Cerebellar cortex (tissue), 1 donor: ENCODE results near the gene TNFAIP2.

Experiments used
- DNase-seq: peaks from one replicate; pipeline ENCODE4 v3.0.0-alpha.2; 2015; ENCODE audit warnings: low spot score

The TNFAIP2 gene, protein sequence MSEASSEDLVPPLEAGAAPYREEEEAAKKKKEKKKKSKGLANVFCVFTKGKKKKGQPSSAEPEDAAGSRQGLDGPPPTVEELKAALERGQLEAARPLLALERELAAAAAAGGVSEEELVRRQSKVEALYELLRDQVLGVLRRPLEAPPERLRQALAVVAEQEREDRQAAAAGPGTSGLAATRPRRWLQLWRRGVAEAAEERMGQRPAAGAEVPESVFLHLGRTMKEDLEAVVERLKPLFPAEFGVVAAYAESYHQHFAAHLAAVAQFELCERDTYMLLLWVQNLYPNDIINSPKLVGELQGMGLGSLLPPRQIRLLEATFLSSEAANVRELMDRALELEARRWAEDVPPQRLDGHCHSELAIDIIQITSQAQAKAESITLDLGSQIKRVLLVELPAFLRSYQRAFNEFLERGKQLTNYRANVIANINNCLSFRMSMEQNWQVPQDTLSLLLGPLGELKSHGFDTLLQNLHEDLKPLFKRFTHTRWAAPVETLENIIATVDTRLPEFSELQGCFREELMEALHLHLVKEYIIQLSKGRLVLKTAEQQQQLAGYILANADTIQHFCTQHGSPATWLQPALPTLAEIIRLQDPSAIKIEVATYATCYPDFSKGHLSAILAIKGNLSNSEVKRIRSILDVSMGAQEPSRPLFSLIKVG

DNA sequence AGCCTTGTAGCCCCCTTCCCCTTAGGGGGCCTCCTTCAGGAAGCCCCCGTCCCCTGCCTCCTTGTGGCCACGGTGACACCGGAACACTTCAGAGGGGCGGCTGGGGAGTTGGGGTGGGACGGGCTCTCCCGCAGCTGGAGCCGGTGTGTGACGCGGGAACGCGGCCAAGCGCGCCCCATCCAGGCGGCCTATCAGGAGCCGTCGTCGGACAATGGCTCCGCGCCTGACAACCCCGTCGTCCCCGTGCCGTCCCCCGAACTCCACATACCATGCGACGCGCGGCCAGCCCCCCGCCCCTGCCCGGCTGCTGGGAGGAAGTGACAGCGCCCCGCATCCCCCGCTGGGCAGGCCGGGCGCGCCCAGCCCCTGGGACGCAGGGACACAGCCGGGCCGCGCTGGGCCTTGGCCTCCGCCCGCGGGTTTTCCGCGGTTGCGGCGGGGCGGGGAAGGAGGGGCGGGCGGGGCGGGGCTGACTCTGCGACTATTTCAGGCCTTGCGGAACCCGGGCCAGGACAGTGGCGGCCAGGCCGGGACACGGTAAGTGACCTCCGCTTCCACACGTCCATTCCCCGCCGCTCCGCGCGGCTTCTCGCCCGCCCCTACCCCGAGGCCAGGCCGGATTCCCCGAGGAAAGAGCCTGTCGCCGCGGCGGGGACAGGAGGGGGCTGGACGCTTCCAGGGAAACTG is at the start of gene TNFAIP2:
Gene TNFAIP2 (plus strand): TSS at position 515 of the 687 bp plus-strand sequence. CDS start 2,997 bp downstream, outside the sequence.
- DNase-seq, result no peak

DNA sequence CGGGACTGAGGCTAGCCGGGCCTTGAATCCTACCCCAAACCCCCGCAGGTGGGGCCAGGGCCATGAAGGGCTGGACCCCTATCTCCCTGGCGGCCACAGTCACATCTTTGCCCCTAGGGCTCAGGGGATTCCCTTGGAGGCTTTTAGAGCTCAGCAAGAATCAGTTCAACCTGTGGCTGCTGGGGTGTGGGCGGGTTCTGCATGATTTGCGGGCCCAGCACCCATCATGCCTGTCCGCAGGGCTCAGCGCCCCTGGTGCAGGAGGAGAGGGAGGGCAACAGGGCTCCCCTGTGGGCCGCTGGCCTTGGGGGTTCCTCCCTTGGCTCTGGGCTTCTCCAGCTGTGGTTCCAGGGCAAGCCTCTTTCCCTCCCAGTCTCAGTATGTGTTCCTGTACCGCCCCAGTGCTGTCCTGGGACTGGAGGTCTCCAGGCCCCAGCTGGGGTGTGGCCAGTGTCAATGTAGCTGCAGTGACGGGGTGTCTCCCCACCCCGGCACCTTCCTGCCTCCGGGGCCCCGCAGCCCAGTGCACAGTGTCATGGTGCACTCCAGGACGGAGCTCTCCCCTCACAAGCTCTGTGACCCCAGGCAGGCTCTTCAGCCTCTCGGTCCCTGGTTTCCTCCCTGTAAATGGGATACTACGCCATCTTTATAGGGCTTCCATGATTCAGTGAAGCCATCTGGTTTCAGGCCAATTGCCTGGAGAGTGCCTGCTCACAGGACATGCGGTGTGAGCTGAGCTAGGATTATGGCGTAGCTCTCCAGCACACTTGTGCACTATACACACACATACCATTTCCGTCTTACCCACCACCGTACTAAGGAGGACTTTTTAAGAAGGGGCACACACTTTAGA is 49.2 kb upstream of the TNFAIP2 start:
- DNase-seq, result peak; percentile 45

DNA sequence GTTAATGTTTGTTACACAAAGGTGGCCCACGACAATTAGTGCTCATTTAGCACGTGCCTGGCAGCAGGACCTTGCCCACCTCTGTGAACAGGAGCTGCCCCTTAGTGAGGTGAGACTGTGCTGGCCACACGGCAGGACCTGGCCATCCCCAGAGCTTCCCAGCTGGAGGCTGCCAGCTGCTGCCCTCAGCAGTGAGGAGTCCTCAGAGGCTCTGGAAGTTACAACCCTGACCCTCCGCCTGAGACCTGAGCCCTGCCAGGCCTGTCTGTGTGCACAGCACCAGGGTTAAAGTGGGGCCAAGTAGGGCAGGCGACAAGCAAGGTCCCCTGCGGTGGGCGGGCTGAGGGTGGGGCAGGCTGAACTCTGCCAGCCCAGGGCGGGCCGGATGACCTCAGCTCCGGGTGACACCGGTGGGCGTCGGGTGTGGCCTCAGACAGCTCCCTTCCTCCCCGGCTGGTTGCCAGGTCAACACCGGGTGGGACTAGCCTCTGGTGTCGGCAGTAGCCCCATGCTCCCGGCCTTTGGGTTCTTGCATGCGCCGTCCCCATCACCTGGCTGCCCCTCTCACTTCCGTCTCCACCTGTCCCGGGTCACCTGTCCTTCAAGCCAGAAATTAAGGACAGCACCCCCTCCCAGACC is 48.4 kb upstream of the TNFAIP2 start:
- no peak for DNase-seq

DNA sequence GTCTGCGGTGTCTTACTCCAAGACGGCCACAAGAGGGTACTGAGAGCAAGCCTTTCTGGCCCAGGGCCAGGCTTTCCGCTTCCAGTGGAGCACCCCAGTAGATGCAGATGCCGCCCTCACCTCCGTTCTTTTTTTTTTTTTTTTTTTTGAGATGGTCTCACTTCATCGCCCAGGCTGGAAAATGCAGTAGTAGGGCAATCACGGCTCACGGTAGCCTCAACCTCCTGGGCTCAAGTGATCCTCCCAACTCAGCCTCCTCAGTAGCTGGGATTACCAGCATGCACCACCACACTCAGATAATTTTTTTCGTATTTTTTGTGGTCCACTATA is 44.9 kb upstream of the TNFAIP2 start:
- DNase-seq, result peak; percentile 84

DNA sequence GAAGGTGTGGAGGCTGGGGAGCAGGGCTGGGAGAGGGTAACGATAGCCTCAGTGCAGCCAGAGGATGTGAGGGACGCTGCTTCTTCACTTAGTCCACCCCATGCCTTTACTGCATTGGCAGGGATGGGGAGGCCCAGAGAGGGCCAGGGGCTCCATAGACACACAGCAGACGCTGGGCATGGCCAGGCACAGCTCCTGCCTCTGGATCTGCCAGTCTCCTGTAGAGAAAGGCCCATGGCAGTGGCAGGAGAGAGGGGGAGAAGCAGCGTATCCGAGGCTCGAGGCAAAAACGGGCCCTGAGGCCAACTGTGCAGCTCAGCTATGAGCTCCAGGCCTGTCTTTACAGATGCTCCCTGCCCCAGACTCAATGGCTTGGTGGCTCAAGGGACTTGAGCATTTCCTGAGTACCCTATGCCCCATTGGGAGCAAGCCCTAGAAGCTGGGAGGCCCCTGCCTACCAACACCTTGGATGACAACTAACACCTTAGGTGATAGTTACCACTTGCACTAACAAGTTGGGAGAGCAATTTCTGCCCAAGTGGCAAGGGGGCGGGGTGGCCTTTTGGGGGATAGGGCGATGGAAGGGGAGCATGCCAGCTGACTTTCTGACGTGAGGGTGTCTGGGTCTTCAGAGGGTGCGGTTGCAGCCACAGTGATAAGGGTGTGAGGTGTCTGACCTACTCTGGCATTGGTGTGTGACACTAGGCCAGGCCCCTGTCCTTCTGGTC is 44.2 kb upstream of the TNFAIP2 start:
- no peak for DNase-seq

DNA sequence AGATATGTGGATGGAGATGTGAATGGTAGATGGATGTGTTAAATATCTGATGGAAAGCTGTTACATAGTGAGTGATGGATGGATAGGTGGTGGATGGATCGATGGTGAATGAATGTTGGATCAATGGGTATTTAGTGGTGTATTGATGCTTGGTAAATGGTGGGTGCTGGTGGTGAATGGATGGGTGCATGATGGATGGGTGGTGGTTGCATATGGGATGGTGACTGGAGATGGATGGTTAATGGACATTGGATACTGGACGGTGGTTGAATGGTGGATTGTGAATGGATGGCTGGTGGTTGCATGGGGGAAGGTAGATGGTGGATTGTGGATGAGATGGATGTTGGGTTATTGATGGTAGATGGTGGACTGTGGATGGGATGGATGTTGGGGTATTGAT is 41.3 kb upstream of the TNFAIP2 start:
- DNase-seq, result no peak

DNA sequence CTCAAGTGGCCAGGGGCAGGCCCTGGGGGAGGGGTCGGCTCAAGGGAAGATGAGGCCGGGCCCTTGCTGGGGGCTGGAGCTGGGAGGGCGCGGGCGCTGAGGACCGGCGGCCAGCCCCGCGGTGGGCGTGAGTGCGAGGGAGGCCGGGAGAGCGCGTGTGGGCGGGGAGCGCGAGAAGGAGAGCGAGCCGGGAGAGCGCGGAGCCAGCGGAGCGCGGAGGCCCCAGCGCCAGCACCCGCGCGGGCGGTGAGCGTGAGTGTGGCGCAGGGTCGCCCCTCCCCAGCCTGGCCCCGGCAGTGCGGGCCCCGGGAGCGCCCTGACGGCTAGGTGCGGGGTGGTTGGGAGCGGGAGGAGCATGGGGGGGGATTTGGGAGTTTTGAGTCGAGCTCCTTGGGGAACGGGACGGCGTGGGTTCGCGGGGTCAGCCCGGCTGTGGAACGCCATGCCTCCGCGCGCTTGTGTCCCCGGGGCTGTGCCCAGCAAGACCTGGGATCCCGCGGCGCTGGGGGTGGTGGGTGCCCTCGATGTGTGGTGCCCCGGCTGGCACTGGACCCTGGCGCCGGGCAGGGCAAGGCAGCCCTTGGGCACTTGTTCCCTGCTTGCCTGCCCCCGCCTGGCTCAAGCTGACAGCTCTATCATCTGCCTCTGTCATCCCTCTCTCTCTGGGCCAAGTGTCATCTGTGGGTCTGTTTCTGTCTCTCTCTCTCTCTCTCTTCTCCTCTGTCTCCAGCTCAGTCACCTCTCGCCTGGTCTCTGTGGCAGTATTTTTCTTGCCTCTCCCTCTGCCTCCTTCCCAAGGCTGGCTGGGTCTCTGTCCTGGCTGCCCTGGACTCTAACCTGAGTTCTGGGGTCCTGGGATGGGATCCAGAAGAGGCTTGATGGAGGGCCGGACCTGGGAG is 39.0 kb upstream of the TNFAIP2 start, which contains the start of gene LBHD2:
Gene LBHD2 (plus strand): TSS at position 190 of the 899 bp plus-strand sequence. CDS start 1,803 bp downstream, outside the sequence.
- DNase-seq, result no peak

DNA sequence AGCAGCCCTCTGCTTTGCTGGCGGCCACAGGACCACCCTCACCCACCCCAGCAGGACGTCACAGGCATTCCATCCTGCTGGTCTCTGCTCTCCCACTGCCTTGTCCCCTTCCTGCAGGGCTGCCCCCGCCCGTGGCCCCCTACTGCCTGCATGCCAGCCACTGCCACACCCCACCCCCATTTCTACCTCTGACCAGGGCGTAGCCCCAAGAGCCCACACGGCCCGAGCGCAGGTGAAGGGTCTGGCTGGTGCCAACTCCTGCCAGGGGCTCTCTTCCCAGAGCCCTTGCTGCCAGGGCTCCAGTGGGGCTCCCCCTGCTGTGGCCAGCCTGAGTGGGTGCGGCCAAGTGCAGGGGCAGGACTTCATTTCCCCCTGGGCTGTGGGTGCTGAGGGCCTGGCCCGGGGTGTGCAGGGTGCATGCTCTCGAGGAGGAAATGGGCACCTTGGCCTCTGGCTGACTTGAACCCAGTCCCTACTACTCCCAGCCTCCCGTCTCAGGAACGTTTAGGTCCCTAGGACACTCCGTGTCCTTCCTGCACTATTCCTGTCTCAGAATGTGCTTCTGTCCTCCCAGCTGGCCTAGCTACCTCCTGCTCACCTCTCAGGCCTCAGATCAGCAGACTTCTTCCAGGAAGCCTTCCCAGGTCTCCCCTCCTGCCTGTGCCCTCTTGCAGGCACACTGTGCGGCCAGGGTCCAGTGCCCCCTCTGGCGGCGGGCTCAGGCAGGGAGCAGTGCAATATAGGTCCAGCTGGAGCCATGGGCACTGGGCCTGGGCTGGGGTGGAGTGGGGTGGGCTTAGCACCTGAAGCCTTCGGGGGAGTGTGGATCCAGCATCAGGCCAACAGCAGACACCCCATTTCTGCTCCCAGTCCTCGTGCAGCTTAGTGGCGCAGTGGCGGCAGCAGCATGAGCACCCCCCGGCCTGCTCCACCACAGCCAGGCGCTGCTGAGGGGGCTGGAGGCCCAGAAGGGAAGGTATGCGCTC is 37.9 kb upstream of the TNFAIP2 start:
- no peak for DNase-seq

DNA sequence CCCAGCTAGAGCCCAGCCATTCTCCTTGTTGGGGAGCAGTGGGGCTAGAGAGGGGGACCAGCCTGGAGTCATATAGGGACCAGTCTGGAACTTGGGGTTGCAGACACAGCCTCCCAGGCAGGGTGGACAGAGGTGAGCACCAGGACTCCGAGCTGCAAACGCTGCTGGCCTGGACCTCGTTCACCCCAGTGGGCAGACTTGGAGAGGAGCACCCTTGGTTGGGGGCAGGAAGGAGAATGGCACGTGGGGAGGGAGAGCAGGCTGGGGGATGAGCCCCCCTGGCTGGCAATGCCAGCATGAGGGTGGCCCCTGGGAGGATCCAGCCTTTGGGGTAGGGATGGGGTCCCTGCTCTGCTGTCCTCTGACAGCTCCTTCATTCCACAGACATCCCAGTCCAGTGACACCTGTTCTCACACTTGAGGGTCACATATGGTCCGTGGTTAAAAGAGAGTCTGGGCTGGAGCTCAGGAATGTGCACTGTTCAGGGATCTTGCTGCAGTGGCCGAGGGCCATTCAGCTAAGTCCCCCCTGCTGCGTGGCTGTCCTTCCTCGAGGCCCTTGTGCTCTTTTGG is 36.4 kb upstream of the TNFAIP2 start:
- DNase-seq, result no peak

DNA sequence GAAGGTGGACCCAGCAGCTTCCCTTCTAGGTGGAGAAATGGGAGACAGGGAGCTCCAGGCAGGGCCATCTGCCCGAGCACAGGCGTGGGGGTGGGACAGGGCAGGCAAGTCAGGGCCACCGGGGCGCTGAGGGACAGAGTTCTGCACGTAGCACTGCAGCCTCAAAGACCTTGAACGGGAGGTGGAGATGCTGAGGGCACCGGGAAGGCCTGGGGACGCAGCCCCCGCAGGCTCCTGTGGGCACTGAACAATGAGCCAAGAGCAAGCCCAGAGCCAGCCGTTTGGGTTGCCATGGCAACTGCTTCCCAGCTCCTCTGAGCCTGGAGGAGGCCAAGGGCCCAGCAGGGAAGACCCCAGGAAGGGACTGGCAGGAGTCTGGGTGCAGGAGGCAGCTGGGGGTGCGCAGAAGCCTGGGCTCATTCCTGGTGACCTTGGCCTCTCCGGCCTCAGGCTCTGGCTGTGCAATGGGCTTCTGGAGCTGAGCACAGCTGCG is 35.9 kb upstream of the TNFAIP2 start:
- DNase-seq, result peak; percentile 30

DNA sequence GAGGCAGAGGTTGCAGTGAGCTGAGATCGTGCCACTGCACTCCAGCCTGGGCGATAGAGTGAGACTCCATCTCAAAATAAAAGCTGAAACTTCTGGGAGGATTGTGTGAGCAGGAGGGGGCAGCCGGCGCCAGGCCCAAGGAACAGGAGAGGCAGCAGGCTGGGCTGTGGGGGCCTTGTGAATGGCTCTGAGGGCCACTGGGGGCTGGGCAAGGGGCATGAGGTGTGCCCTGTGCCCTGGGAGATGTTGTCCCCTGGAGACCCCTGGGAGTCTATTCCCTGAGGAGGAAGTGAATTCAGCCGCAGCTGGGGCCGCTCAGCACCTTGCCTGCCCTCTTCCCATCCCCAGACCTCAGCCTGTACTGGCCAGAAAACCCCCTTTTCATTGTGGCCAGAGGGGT is 34.3 kb upstream of the TNFAIP2 start:
- no peak for DNase-seq

DNA sequence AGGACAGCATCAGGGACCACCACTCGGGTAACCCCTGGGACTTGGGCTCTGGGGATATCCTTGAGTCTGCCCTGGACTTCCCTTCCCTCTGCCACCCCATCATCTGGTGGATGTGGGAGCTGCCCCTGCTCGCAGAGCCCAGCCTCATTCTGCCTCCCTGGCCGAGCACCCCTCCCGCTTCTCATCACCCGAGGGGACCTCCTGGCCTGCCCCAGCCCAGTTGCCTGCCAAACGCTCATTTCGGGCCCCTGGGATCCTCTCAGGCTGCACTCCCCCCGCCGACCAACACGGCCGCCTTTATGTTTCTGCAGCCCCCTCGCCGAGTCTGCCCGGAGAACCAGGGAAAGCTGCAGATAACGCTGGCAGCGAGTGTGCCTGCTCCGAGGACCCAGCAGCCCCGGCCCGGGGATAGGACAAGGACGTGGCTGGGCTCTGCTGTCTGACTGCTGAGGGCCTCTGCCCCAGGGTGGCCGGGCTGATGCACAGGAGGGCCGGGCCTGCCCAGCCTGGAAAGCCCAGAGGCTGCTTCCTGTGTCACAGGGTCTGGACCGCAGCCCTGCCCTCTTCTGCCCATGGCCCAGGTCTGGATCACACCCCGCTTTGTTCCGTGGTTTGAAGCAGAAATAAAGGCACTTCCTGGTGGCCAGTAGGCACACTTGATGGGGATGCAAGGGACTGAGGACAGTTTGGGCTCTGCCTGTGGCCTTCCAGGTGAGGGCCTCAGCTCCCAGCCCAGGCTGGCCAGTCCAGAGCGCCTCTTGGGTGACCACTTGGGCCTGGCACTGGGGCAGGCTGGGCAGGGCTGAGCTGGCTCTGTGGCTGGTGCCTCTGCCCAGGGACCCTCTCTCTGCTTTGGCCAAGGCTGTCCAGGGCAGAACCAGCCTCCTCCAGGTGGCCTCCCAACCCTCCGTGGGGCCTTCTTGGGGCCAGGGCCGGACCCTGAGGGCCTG is 33.6 kb upstream of the TNFAIP2 start:
- no peak for DNase-seq

DNA sequence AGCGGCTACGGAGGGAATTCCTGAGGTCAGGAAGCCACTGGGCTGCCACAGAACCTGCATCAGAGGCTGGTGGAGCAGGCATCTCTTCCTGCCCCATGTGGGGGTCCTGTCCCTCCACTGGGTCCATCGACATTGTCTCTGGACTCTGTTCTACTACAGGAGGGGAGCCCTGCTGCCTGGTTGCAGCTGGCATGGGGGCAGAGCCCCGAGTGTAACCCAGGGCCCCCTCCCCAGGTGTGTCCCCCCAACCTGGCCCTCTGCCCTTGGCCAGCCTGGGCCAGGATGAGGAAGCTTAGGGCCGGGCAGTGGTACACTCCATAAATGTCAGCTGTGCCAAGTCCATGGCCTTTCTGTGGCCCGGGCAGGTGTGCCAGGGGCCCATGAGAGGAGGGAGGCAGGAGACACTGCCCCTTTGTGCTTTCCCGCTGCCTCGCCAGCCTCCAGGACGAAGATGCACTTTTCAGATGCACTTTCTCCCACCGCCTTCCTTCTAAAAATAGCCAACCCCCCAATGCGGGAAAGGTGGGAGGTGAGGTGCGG is 32.7 kb upstream of the TNFAIP2 start:
- no peak for DNase-seq

DNA sequence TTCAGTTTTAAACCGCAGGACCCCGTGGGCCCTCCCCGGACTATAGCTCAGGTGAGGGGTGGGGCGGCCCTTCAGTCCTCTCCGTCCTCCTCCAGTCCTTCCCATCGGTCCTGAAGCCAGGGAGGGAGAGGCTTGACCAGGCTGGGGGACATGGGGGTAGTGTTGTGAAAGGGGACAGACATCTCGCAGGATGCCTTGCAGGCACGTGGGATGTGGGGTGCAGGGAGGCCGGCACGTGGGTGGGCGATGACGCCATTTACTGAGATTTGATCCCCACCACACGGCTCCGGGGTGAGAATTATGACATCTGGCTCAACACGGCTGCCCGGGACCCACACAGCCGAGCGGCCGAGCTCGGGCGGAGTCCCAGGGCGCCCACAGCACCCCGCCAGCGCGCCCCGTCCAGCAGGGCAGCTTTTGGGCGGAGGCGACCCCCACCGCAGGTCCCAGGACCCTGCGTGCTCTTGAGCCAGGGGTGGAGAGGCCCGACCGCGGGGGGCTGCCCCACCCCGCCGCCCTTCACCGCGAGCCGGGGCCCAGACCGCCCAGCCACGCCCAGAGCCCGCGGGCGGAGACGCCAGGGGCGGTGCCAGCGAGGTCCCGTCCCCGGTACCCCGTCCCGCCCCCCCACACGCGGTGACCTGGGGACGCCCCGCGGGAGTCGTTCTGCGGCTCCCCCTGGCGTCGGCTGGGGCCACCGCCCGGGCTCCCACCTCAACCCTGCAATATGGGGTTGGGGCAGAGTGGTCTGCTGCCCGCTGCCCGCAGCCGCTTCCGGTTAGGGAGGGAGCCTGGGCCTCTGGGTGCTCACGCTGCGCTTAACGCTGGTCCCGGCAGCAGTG is 32.0 kb upstream of the TNFAIP2 start:
- DNase-seq, result no peak

DNA sequence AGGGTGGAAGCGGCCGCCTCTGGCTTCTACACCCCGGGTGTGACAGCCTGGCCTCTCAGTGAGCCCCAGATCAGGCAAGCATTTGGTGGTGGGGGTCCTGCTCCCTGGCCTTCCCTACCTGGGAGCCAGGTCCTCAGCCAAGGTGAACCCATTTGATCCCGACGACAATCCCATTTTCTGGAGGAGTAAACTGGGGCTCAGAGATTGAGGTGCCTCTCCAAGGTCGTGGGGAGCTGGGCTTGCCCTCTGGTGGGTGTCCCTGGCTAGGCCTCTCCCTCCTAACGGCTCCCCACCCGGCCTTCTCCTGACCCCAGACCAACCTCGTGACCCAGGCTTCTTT is 31.4 kb upstream of the TNFAIP2 start:
- DNase-seq, result no peak
